Stimulated activated naive CD8-positive, alpha-beta T cell treated with anti-CD3 and anti-CD28 coated beads, Interleukin-15, Interleukin-2, amounts not matched to agents 100 ng/mL and 50 ng/mL, for 24 hours (primary cell): ENCODE results near the gene LRRC15.
A peak's percentile ranks its signal among the peaks of the same experiment; 100 is the strongest.

ENCODE experiments used
- H3K27ac Mint-ChIP-seq: one replicate; pipeline ENCODE4 v1.8.0; 2021; ENCODE audit warnings: mild to moderate bottlenecking, mixed read lengths
- H3K27me3 Mint-ChIP-seq: one replicate; pipeline ENCODE4 v1.8.0; 2021; ENCODE audit warnings: mixed read lengths
- H3K36me3 Mint-ChIP-seq: one replicate; pipeline ENCODE4 v1.8.0; 2021; ENCODE audit warnings: low read depth, mixed read lengths
- H3K4me1 Mint-ChIP-seq: one replicate; pipeline ENCODE4 v1.8.0; 2021; ENCODE audit warnings: low read depth, mixed read lengths
- H3K4me3 Mint-ChIP-seq: one replicate; pipeline ENCODE4 v1.8.0; 2021; ENCODE audit warnings: mild to moderate bottlenecking, mixed read lengths
- H3K9me3 Mint-ChIP-seq: one replicate; pipeline ENCODE4 v1.8.0; 2021; ENCODE audit warnings: mixed read lengths

LRRC15 gene

GRCh38 chr3:194369522-194370279 lies at the start of gene LRRC15:
Gene LRRC15, minus strand, starts transcription at chr3:194369743. Its CDS starts 8,700 bp downstream, at chr3:194361043.
- H3K9me3 Mint-ChIP-seq: no peaks in the 10 kb centered on the region
- peaks cover 40% of the 10 kb centered on the region for H3K27me3 Mint-ChIP-seq
- H3K36me3 Mint-ChIP-seq: no peaks in the 10 kb centered on the region
- H3K4me3 Mint-ChIP-seq: no peak within 1 kb of the TSS
- no peaks in the 10 kb centered on the region for H3K4me1 Mint-ChIP-seq
- H3K27ac Mint-ChIP-seq: no peak within 1 kb of the TSS

GRCh38 chr3:194418671-194419070 lies 49.1 kb upstream of the LRRC15 start:
- H3K4me1 Mint-ChIP-seq: no peaks in the 10 kb centered on the region
- H3K4me3 Mint-ChIP-seq: no peak overlapping the region
- H3K9me3 Mint-ChIP-seq: no peaks in the 10 kb centered on the region
- H3K27me3 Mint-ChIP-seq: no peaks in the 10 kb centered on the region
- H3K27ac Mint-ChIP-seq: no peak overlapping the region
- H3K36me3 Mint-ChIP-seq: peaks cover 71% of the 10 kb centered on the region

DNA sequence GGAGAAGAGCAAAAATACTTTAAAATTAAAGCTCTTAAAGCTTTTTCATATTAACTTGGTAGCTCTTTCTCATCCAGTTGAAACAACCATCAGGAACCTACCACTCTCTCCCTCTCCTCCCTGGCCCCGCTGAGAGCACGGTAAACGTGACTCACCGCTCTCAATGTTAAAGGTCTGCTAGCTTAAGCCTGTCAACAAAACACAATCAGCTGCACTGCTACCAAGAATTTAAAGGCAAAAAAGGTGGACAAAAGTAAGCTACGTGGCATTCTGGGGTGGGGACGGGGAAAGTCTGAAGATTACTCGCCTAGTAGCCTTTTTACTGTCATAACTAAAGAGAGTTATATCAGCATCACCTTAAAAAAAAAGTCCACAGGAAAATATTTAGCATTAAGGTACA lies 37.9 kb upstream of the LRRC15 start:
- no peaks in the 10 kb centered on the region for H3K9me3 Mint-ChIP-seq
- no peak overlapping the region for H3K4me3 Mint-ChIP-seq
- H3K4me1 Mint-ChIP-seq: peaks cover 5% of the 10 kb centered on the region
- no peaks in the 10 kb centered on the region for H3K27me3 Mint-ChIP-seq
- H3K27ac Mint-ChIP-seq: no peak overlapping the region
- H3K36me3 Mint-ChIP-seq: peaks cover 71% of the 10 kb centered on the region

GRCh38 chr3:194405766-194406165 lies 36.2 kb upstream of the LRRC15 start:
- H3K9me3 Mint-ChIP-seq: no peaks in the 10 kb centered on the region
- H3K27ac Mint-ChIP-seq: no peak overlapping the region
- H3K27me3 Mint-ChIP-seq: no peaks in the 10 kb centered on the region
- H3K36me3 Mint-ChIP-seq: peaks cover 60% of the 10 kb centered on the region
- H3K4me1 Mint-ChIP-seq: peaks cover 5% of the 10 kb centered on the region
- H3K4me3 Mint-ChIP-seq: no peak overlapping the region

DNA sequence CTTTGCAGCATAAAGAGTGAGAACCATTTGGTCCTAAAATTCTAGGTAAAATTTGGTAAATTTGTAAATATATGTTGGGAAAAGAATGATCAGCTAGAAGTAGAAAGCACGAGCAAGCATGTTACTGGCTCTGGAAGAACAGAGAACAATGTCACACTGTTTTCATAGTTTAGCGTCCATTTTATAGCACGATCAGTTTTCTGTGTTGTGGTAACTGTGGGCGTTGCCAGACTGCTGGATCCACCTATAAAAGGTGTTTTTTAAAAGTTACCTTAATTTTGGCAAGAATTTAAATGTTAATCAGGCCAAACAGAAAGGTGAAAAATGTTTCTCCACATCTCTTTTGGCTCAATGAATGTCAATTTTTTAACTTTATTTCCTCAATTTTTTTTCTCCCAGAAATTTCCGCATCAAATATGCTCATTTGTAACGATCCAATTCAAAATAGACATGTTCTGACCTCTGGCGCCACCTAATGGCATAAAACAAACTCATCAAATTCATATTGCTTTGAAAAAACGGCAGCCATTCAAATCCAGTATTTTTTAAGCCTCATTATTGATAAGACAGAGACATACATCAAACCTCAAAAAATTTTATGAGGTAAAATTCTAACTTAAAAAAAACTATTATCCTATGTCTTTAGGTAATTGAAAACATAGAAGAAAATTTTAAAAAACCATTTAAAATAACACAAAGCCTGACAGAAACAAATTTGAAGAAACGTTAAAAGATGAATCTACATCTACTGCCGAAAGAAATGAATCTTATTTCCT lies 35.0 kb upstream of the LRRC15 start:
- no peaks in the 10 kb centered on the region for H3K27me3 Mint-ChIP-seq
- no peaks in the 10 kb centered on the region for H3K9me3 Mint-ChIP-seq
- H3K36me3 Mint-ChIP-seq: peaks cover 48% of the 10 kb centered on the region
- H3K27ac Mint-ChIP-seq: no peak overlapping the region
- peaks cover 13% of the 10 kb centered on the region for H3K4me1 Mint-ChIP-seq
- no peak overlapping the region for H3K4me3 Mint-ChIP-seq

DNA sequence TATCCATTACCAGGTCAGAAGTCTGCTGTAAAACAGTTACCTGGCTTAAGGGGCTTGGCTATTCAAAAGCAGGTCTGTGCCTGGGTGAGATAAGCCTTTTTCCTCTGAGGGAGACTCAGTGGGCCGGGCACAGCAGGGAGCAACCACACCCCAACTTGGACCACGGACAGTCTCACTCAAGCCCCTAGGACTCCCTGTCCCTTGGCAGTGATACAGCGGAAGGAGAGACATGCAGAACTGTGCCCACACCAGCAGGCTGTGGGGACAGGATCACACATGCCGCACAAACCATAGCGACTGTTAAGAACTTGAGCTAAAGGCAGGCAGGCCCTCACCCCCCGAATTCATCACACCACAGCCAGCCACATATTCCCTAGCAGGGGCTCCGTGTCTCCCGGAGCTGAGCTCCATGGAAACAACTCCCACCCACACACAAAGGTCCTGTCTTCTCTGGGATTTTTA lies 32.4 kb upstream of the LRRC15 start:
- peaks cover 22% of the 10 kb centered on the region for H3K27me3 Mint-ChIP-seq
- no peak overlapping the region for H3K27ac Mint-ChIP-seq
- no peaks in the 10 kb centered on the region for H3K9me3 Mint-ChIP-seq
- peaks cover 39% of the 10 kb centered on the region for H3K4me1 Mint-ChIP-seq
- H3K4me3 Mint-ChIP-seq: no peak overlapping the region
- H3K36me3 Mint-ChIP-seq: peaks cover 29% of the 10 kb centered on the region

GRCh38 chr3:194401346-194401745 lies 31.8 kb upstream of the LRRC15 start:
- Mint-ChIP-seq H3K9me3 (no peaks in the 10 kb centered on the region), H3K27ac (no peak overlapping the region), H3K36me3 (peaks cover 29% of the 10 kb centered on the region), H3K4me3 (no peak overlapping the region), H3K4me1 (peaks cover 43% of the 10 kb centered on the region), H3K27me3 (peaks cover 22% of the 10 kb centered on the region)

GRCh38 chr3:194399874-194400411 lies 30.4 kb upstream of the LRRC15 start:
- H3K9me3 Mint-ChIP-seq: no peaks in the 10 kb centered on the region
- H3K4me1 Mint-ChIP-seq: peaks cover 57% of the 10 kb centered on the region
- no peak overlapping the region for H3K4me3 Mint-ChIP-seq
- peaks cover 20% of the 10 kb centered on the region for H3K36me3 Mint-ChIP-seq
- H3K27ac Mint-ChIP-seq: no peak overlapping the region
- peaks cover 22% of the 10 kb centered on the region for H3K27me3 Mint-ChIP-seq

- peaks cover 54% of the 10 kb centered on the region for H3K4me1 Mint-ChIP-seq
- peak within 1 kb of the TSS; percentile 78 for H3K4me3 Mint-ChIP-seq
- H3K27me3 Mint-ChIP-seq: peaks cover 22% of the 10 kb centered on the region
- no peaks in the 10 kb centered on the region for H3K9me3 Mint-ChIP-seq
- H3K27ac Mint-ChIP-seq: no peak within 1 kb of the TSS
- peaks cover 12% of the 10 kb centered on the region for H3K36me3 Mint-ChIP-seq
Observed at GRCh38 chr3:194399166-194399565, 29.6 kb upstream of the LRRC15 start, which contains the start of gene GP5. Gene GP5, minus strand, starts transcription at chr3:194399266. Its CDS starts 984 bp downstream, at chr3:194398282.

DNA sequence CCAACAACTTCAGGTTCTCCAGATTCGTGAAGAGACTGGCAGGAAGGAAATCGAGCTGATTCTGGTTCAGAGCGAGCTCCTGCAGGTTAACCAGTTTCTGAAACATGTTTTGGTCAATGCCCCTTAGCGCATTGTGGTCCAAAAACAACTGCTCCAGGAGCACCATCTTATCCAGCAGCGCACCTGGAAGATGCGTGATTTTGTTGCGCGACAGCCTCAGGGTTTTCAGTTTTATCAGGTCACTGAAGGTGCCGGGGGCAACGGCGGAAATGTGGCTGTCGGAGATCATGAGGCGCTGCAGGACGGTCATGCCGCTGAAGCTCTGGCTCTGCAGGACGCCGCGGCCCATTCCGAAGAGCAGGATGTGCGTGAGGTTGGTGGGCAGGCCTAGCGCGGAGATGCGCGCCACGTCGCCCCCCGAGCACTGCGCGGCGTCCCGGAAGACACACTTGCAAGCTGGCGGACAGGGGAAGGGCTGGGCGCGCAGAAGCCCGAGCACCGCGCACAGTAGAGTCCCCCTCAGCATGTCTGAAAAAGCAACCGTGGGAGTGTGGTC lies 28.3 kb upstream of the LRRC15 start:
- Mint-ChIP-seq H3K27ac (no peak overlapping the region), H3K27me3 (peaks cover 22% of the 10 kb centered on the region), H3K36me3 (peaks cover 1% of the 10 kb centered on the region), H3K4me3 (peak overlapping the region; percentile 78), H3K4me1 (peaks cover 54% of the 10 kb centered on the region), H3K9me3 (no peaks in the 10 kb centered on the region)

DNA sequence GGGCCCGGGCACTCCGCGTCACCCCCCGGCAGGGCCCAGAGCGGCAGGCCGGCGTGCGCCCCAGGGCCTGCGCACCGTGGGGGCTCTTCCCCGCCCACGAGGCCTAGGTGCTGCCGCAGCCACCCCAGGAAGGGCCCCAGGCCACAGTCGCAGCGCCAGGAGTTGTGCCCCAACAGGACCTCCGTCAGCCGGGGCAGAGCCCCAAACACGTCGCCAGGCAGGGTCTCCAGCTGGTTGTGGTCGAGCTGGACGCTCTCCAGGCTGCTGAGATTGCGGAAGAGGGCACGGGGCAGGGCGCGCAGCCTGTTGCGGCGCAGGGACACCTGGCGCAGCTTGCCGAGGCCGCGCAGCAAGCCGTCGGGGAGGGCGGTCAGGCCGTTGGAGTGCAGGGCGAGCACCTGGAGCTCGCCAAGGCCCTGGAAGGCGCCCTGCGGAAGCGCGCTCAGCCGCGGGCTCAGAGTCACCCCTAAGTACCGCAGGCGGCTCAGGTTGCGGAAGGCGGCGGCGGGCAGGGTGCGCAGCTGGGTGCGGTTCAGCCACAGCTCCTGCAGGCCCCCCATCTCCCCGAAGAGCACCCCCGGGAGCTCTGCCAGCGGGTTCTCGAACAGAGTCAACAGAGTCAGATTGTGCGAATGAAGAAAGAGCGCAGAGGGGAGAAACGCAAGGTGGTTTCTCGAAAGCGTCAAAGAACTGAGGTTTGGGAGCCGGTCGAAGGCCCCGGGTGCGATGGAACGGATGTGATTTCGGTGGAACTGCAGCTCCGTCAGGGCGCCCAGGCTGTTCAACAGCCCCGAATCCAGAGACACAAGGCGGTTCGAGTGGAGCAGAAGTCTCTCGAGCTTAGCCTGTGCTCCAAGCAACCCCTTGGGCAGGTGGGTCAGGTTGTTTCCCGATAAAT lies 27.6 kb upstream of the LRRC15 start:
- Mint-ChIP-seq H3K27me3 (peaks cover 22% of the 10 kb centered on the region), H3K4me3 (peak overlapping the region; percentile 78), H3K36me3 (no peaks in the 10 kb centered on the region), H3K4me1 (peaks cover 54% of the 10 kb centered on the region), H3K9me3 (no peaks in the 10 kb centered on the region), H3K27ac (no peak overlapping the region)

GRCh38 chr3:194396539-194396858 lies 27.0 kb upstream of the LRRC15 start:
- H3K4me1 Mint-ChIP-seq: peaks cover 54% of the 10 kb centered on the region
- H3K27ac Mint-ChIP-seq: peak overlapping the region; percentile 61
- H3K27me3 Mint-ChIP-seq: peaks cover 22% of the 10 kb centered on the region
- H3K4me3 Mint-ChIP-seq: peak overlapping the region; percentile 70
- no peaks in the 10 kb centered on the region for H3K9me3 Mint-ChIP-seq
- no peaks in the 10 kb centered on the region for H3K36me3 Mint-ChIP-seq

DNA sequence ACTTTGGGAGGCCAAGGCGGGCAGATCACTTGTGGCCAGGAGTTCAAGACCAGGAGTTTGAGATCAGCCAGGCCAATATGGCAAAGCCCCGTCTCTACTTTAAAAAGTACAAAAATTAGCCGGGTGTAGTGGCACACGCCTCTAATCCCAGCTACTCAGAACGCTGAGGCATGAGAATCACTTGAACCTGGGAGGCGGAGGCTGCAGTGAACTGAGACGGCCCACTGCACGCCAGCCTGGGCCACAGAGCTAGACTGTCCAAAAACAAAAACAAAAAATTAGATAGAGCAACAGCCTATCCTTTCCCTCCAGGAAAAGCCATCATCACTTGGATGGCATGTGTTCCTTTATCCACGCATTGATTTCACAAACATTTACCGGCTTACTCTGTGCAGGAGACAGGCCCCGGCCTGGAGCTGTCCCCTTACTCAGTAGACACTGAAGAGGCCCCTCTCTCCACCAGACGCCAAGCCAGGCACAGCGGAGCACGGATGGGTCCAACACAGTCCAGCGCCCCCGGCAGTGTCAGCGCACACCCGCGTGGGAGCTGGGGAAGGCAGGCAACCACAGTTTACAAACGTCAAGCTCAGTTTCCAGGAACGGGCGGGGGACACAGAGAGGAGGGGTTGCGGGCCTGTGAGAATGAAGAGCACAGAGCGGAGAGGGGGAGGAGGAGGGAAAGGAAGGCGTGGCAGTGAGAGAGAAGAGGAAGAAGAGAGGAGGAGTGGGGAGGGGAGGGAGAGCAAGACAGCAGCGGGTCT lies 26.4 kb upstream of the LRRC15 start:
- Mint-ChIP-seq H3K4me3 (peak overlapping the region; percentile 70), H3K36me3 (no peaks in the 10 kb centered on the region), H3K27me3 (peaks cover 22% of the 10 kb centered on the region), H3K9me3 (peaks cover 5% of the 10 kb centered on the region), H3K4me1 (peaks cover 54% of the 10 kb centered on the region), H3K27ac (peak overlapping the region; percentile 61)

DNA sequence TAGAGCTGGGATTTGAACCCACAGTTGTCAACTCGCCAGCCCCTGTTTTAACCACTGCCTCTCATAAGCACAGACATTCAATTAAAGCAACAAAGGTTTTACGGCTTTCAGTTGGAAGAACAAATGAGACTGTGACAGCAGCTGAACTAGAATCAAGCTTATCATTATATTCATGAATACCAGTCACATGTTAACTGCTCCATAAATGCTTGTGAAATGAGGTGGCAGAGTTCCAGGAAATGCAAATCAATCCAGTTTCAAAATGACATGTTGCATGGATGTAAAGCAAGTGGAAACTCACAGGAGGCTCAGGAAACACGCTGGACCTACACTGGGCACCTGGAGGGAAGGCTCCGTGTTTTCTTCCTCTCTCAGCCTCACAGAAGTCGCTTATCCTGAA lies 25.7 kb upstream of the LRRC15 start:
- no peaks in the 10 kb centered on the region for H3K36me3 Mint-ChIP-seq
- peaks cover 53% of the 10 kb centered on the region for H3K4me1 Mint-ChIP-seq
- peaks cover 22% of the 10 kb centered on the region for H3K27me3 Mint-ChIP-seq
- peaks cover 11% of the 10 kb centered on the region for H3K9me3 Mint-ChIP-seq
- H3K27ac Mint-ChIP-seq: peak overlapping the region; percentile 53
- no peak overlapping the region for H3K4me3 Mint-ChIP-seq
